Esophagus muscularis mucosa (tissue), 3 donors: ENCODE results near the gene SEMA3D.

Source experiments
- EP300 ChIP-seq: sonication (generic); formaldehyde crosslinking; IDR thresholded peaks from one replicate; pipeline ENCODE4 v1.6.1; 2017; ENCODE audit warnings: antibody characterized with exemption
- POLR2AphosphoS5 ChIP-seq, 2 donors: sonication (generic); formaldehyde crosslinking; IDR thresholded peaks; one replicate each; pipeline ENCODE4 v1.6.1; 2017; ENCODE audit warnings: antibody characterized with exemption in 2 of 2

DNA sequence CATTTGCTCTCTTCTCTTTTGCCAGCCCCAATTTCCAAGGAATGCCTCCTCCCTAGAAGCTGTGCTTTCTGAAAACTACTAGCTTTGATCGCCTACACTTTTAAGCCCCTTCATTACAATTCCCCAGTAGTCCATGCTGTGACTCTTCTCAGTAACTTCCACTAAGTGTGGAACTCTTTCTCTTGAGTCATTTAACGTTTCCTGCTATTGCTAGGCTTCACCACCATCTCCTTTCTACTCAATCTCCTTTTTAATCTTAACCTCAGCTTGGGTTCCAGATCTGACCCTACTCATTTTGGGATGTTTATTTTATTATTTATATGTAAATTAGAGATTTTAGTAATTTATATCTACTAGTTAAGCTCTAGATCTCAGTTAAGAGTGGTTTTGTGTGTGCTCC lies 14.4 kb upstream of the SEMA3D start:
- TF ChIP-seq EP300, result no peak
- TF ChIP-seq POLR2AphosphoS5 (IDR thresholded peaks at IDR 0.05), result no peak
